ENCODE measurements around the gene TRPM1. TPM values are rescaled to one million over a fixed set of nuclear protein-coding genes. Genes with fewer than 3 reads are reported as not detected.

TRPM1 gene
- total RNA-seq, 2 donors from 2014 or later, result not detected

DNA sequence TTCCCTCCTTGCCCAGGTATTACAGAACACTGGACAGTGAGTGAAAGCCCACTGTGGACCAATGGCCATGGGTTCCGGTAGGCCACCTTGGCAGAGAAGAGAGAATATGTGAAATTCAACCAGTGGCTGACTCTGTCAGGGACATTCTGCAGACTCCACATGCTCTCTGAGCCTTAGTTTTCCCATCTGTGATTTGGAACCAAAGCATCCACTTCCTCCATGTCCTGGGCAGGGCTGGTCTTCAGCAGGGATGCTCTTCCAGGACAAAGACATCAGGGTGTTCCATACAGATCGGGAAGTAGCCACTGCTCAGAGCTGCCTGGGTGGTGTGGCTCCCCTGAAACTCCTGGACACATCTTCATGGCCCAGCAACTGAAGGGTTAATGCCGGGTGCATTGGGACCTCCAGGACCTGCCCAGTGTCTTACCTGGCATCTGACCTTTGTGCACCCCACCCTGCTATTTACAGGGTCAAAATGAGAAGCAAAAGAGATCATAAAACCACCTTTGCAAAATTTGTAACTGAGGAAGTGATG is 28.3 kb upstream of the TRPM1 start:
- no peak overlapping the region for H3K4me3 Mint-ChIP-seq

DNA sequence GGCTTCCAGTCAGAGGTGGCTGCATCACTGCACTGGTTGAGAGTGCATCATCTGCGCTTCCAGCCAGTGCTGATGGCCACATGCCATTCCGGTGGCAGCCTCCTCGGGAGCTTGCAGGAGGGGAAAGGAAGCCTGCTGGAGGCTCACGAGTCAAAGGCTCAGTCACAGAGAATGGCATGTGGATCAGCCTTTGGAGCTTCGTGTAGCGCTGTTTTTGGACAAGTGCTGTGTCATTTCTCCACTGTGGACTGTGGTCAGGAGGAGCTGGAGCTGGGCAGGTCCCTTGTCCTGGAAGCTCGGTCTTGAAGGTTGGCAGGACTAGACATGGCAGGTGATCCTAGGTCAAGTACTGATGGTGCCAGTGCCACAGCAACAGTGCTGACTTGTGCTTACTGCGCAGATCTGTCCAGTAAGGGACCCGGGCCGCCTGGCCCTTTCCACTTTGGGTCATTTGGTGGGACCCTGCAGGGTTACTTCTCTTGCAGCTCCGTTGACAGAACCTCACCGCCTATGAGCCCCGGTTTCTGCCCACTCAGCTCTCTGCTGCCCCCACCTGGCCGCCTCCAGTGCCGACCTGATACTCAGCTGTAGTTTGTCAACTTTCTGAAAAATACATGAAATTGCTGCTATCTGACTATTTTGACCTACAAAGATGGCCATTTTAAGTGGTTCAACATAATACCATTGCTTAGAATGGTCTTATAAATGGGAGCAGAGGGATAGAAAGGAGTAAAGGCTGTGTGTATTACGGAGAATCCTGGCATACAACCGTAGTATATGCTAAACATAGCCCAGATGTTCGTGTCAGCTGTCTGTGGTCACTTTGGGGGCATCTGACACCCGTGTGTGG is 27.6 kb upstream of the TRPM1 start:
- no peaks in the 10 kb centered on the region for H3K36me3 Mint-ChIP-seq (ENCODE audit: low read depth)
- H3K4me3 ChIP-seq (ENCODE audit: low read length), result no peak overlapping the region

More for the DNA sequence above, 28.3 kb upstream of the TRPM1 start:
- peaks cover 8% of the 10 kb centered on the region for H3K9me3 ChIP-seq (ENCODE audit: control insufficient read depth, low read length)
- no peaks in the 10 kb centered on the region for H3K4me1 ChIP-seq (ENCODE audit: control insufficient read depth, insufficient read depth, low read length)
- H3K27ac Mint-ChIP-seq, result no peak overlapping the region
- H3K36me3 Mint-ChIP-seq (ENCODE audit: low read depth), result no peaks in the 10 kb centered on the region
- H3K4me3 ChIP-seq (ENCODE audit: low read length), result no peak overlapping the region
- peaks cover 17% of the 10 kb centered on the region for H3K9me3 Mint-ChIP-seq
- WGBS, 2 experiments (ENCODE audit: insufficient coverage in 1 of 2, insufficient read length in 1 of 2), result 67 to 85% methylated on average over 2 to 3 of the region's 3 CpGs
- no peaks in the 10 kb centered on the region for H3K27me3 ChIP-seq (ENCODE audit: control insufficient read depth, insufficient read depth, low read length, poor library complexity, severe bottlenecking)
- no peaks in the 10 kb centered on the region for H3K4me1 Mint-ChIP-seq
- TF ChIP-seq, protein P1, sequence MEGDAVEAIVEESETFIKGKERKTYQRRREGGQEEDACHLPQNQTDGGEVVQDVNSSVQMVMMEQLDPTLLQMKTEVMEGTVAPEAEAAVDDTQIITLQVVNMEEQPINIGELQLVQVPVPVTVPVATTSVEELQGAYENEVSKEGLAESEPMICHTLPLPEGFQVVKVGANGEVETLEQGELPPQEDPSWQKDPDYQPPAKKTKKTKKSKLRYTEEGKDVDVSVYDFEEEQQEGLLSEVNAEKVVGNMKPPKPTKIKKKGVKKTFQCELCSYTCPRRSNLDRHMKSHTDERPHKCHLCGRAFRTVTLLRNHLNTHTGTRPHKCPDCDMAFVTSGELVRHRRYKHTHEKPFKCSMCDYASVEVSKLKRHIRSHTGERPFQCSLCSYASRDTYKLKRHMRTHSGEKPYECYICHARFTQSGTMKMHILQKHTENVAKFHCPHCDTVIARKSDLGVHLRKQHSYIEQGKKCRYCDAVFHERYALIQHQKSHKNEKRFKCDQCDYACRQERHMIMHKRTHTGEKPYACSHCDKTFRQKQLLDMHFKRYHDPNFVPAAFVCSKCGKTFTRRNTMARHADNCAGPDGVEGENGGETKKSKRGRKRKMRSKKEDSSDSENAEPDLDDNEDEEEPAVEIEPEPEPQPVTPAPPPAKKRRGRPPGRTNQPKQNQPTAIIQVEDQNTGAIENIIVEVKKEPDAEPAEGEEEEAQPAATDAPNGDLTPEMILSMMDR (conservative IDR thresholded peaks at IDR 0.05), result no peak
- no peak overlapping the region for H3K27ac ChIP-seq (ENCODE audit: low read depth, low read length)
- H3K9ac ChIP-seq (ENCODE audit: extremely low read depth, low read length, poor library complexity, severe bottlenecking), result no peak overlapping the region
- no peak for DNase-seq
- H3K27me3 Mint-ChIP-seq (ENCODE audit: insufficient read depth), result no peaks in the 10 kb centered on the region
- no peaks in the 10 kb centered on the region for H3K36me3 ChIP-seq (ENCODE audit: control insufficient read depth, insufficient read depth, low read length)

DNA sequence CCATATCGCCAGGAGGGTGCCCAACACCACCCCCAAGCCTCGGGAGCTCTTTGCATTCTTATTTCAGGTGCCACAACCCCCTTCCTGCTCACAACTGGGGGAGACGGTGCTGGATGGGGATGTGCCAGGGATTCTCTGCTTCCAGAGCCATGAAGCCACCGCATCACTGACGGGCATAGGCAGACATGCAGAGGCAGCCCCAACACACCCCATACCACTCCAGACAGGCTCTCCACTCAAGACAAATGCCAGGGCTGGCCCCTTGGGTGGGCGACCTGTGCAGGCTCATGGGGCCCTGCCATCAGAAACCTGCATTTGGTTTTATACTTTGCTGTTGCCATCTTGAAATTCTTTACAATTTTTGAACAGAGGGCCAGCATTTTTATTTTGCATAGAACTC is 27.0 kb upstream of the TRPM1 start:
- TF ChIP-seq, protein P1 (conservative IDR thresholded peaks at IDR 0.05), result no peak
- H3K27me3 Mint-ChIP-seq (ENCODE audit: insufficient read depth), result no peaks in the 10 kb centered on the region
- H3K4me3 Mint-ChIP-seq, result no peak overlapping the region
- H3K4me1 ChIP-seq (ENCODE audit: control insufficient read depth, insufficient read depth, low read length), result no peaks in the 10 kb centered on the region
- peaks cover 6% of the 10 kb centered on the region for H3K9me3 Mint-ChIP-seq
- 75 to 80% methylated on average over 1 to 6 of the region's 6 CpGs for WGBS, 2 experiments (ENCODE audit: insufficient coverage in 1 of 2, insufficient read length in 1 of 2)
- no peaks in the 10 kb centered on the region for H3K36me3 ChIP-seq (ENCODE audit: control insufficient read depth, insufficient read depth, low read length)
- H3K9ac ChIP-seq (ENCODE audit: extremely low read depth, low read length, poor library complexity, severe bottlenecking), result no peak overlapping the region
- no peak overlapping the region for H3K27ac ChIP-seq (ENCODE audit: low read depth, low read length)
- no peak for DNase-seq
- no peak overlapping the region for H3K27ac Mint-ChIP-seq
- no peaks in the 10 kb centered on the region for H3K36me3 Mint-ChIP-seq (ENCODE audit: low read depth)
- no peak overlapping the region for H3K4me3 ChIP-seq (ENCODE audit: low read length)
- H3K9me3 ChIP-seq (ENCODE audit: control insufficient read depth, low read length), result no peaks in the 10 kb centered on the region
- no peaks in the 10 kb centered on the region for H3K4me1 Mint-ChIP-seq
- no peaks in the 10 kb centered on the region for H3K27me3 ChIP-seq (ENCODE audit: control insufficient read depth, insufficient read depth, low read length, poor library complexity, severe bottlenecking)

More for the DNA sequence above, 27.6 kb upstream of the TRPM1 start:
- no peaks in the 10 kb centered on the region for H3K4me1 Mint-ChIP-seq
- Histone ChIP-seq H3K36me3 (ENCODE audit: control insufficient read depth, insufficient read depth, low read length) (no peaks in the 10 kb centered on the region), H3K27me3 (ENCODE audit: control insufficient read depth, insufficient read depth, low read length, poor library complexity, severe bottlenecking) (no peaks in the 10 kb centered on the region), H3K4me1 (ENCODE audit: control insufficient read depth, insufficient read depth, low read length) (no peaks in the 10 kb centered on the region), H3K9ac (ENCODE audit: extremely low read depth, low read length, poor library complexity, severe bottlenecking) (no peak overlapping the region), H3K9me3 (ENCODE audit: control insufficient read depth, low read length) (peaks cover 4% of the 10 kb centered on the region), H3K27ac (ENCODE audit: low read depth, low read length) (no peak overlapping the region)
- H3K27me3 Mint-ChIP-seq (ENCODE audit: insufficient read depth), result no peaks in the 10 kb centered on the region
- TF ChIP-seq, protein P1 (conservative IDR thresholded peaks at IDR 0.05), result peak; percentile 97
- no peak overlapping the region for H3K4me3 Mint-ChIP-seq
- 50 to 55% methylated on average over 18 to 19 of the region's 19 CpGs for WGBS, 2 experiments (ENCODE audit: insufficient coverage in 1 of 2, insufficient read length in 1 of 2)
- H3K9me3 Mint-ChIP-seq, result peaks cover 11% of the 10 kb centered on the region
- H3K27ac Mint-ChIP-seq, result no peak overlapping the region
- DNase-seq, result peak; percentile 92

Data from endodermal cell (in vitro differentiated cells).